Parietal lobe (tissue), 2 donors: Measurements from ENCODE around the gene PTPRT. TPM values are rescaled to one million over a fixed set of nuclear protein-coding genes. Genes with fewer than 3 reads are reported as not detected.

Experiments used
- small RNA-seq: library from RNA; depleted of rRNA; stranded (forward); fragments of <200 nt; gene quantifications from one replicate; pipeline ENCODE3, GENCODE V24; 2014; ENCODE audit warnings: low replicate concordance
- total RNA-seq: library from RNA; depleted of rRNA; stranded (reverse); fragments of >200 nt; gene quantifications from one replicate; pipeline ENCODE4 v1.2.3, GENCODE V29; 2014

The PTPRT gene
- 23.2 TPM for total RNA-seq

GRCh38 chr20:43189554-43190331 is at the start of gene PTPRT:
TSS of gene PTPRT (minus strand) at chr20:43189906. CDS start at chr20:43189733, 173 bp downstream.

Small RNA genes lying within 50 kb of the gene (small RNA-seq; reads per million reads assigned to genes)
- not detected for gene RN7SKP100
